Measurements from ENCODE around the gene NOP14.
"Not testable (repeated sequence)": the region's sequence is repeated elsewhere in the genome, so short reads cannot be mapped to it uniquely, and the experiment has no call there.

NOP14 gene

DNA sequence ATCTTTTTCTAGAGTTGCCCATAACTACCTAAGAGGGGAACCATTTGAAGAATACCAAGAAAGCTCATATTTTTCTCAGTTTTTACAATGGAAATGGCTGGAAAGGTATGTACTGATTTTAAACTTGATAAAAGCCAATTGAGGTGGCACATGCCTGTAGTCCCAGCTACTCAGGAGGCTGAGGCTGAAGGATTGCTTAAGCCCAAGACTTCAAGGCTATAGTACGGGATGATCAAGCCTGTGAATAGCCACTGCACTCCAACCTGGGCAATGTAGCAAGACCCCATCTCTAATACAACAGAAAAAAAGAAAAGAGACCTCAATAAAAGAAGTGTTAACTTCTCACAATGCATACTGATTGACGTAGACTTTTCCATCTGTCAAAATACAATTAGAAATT lies 44.5 kb upstream of the NOP14 start:
- Histone ChIP-seq H3K36me3 (no peaks in the 10 kb centered on the region), H3K27me3 (ENCODE audit: insufficient read depth, low read depth, severe bottlenecking) (no peaks in the 10 kb centered on the region), H3K9me3 (ENCODE audit: severe bottlenecking) (no peaks in the 10 kb centered on the region), H3K4me3 (ENCODE audit: low read depth, low read length) (no peak overlapping the region), H3K27ac (no peak overlapping the region)
- DNase-seq: no peak
- no peak for TF ChIP-seq CTCF (IDR thresholded peaks at IDR 0.05; ENCODE audit: low read depth, low read length)

DNA sequence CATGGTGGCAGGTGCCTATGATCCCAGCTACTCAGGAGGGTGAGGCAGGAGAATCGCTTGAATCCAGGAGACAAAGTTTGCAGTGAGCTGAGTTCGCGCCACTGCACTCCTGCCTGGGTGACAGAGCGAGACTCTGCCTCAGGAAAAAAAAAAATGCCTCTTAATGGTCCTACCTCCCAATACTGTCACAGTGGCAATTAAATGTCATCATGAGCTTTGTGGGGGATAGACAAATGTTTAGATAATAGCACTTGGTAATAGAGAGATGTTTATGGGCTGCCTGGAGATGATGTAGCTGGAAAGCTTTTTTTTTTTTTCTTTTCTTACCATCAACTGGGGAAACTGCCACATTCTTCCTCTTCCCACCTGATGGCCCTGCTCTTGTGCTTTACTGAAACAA lies 33.2 kb upstream of the NOP14 start:
- Histone ChIP-seq H3K4me3 (ENCODE audit: low read depth, low read length) (no peak overlapping the region), H3K27me3 (ENCODE audit: insufficient read depth, low read depth, severe bottlenecking) (no peaks in the 10 kb centered on the region), H3K36me3 (no peaks in the 10 kb centered on the region), H3K27ac (no peak overlapping the region), H3K9me3 (ENCODE audit: severe bottlenecking) (no peaks in the 10 kb centered on the region)
- DNase-seq: no peak
- TF ChIP-seq CTCF (IDR thresholded peaks at IDR 0.05; ENCODE audit: low read depth, low read length): no peak

GRCh38 chr4:2995546-2996265 lies 32.5 kb upstream of the NOP14 start:
- Histone ChIP-seq H3K27me3 (ENCODE audit: insufficient read depth, low read depth, severe bottlenecking) (no peaks in the 10 kb centered on the region), H3K9me3 (ENCODE audit: severe bottlenecking) (no peaks in the 10 kb centered on the region), H3K36me3 (no peaks in the 10 kb centered on the region), H3K4me3 (ENCODE audit: low read depth, low read length) (no peak overlapping the region), H3K27ac (no peak overlapping the region)
- TF ChIP-seq CTCF (IDR thresholded peaks at IDR 0.05; ENCODE audit: low read depth, low read length): no peak
- DNase-seq: no peak

GRCh38 chr4:2994917-2995316 lies 31.7 kb upstream of the NOP14 start:
- Histone ChIP-seq H3K36me3 (no peaks in the 10 kb centered on the region), H3K4me3 (ENCODE audit: low read depth, low read length) (no peak overlapping the region), H3K9me3 (ENCODE audit: severe bottlenecking) (no peaks in the 10 kb centered on the region), H3K27me3 (ENCODE audit: insufficient read depth, low read depth, severe bottlenecking) (no peaks in the 10 kb centered on the region), H3K27ac (no peak overlapping the region)
- no peak for TF ChIP-seq CTCF (IDR thresholded peaks at IDR 0.05; ENCODE audit: low read depth, low read length)
- no peak for DNase-seq

DNA sequence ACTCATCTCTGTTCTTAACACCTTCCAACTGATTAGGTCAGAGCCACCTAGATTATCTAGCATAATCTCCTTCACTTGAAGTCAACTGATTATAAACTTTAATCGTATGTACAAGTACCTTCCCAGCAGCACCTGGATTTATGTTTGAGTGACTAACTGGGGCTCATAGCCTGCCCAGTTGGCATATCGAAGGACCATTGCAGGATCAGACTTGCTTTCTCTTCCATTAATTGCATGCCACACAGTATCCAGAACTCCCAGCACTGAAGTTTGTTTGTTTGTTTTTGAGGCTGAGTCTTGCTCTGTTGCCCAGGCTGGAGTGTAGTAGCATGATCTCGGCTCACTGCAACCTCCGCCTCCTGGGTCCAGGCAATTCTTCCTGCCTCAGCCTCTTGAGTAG lies 28.0 kb upstream of the NOP14 start:
- DNase-seq: peak; percentile 21
- no peak for TF ChIP-seq CTCF (IDR thresholded peaks at IDR 0.05; ENCODE audit: low read depth, low read length)

DNA sequence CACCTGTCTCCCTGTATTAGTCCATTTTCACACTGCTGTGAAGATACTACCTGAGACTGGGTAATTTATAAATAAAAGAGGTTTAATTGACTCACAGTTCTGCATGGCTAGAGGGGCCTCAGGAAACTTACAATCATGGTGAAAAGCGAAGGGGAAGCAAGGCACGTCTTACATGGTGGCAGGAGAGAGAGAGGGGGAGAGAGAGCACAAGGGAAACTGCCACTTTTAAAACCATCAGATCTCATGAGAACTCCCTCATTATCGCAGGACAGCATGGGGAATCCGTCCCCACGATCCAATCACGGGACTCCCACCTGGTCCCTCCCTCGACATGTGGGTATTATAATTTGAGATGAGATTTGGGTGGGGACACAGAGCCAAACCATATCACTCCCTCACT lies 20.5 kb upstream of the NOP14 start:
- DNase-seq; H3K27me3 ChIP-seq (ENCODE audit: insufficient read depth, low read depth, severe bottlenecking); H3K4me3 ChIP-seq (ENCODE audit: low read depth, low read length); H3K36me3 ChIP-seq; H3K27ac ChIP-seq: not testable (repeated sequence)
- H3K9me3 ChIP-seq (ENCODE audit: severe bottlenecking): peaks cover 14% of the 10 kb centered on the region

More for the DNA sequence above, 28.0 kb upstream of the NOP14 start:
- Histone ChIP-seq H3K4me3 (ENCODE audit: low read depth, low read length) (no peak overlapping the region), H3K36me3 (no peaks in the 10 kb centered on the region), H3K27me3 (ENCODE audit: insufficient read depth, low read depth, severe bottlenecking) (no peaks in the 10 kb centered on the region), H3K27ac (peak overlapping the region; percentile 34; the same call in 1 of the 2 replicates), H3K9me3 (ENCODE audit: severe bottlenecking) (peaks cover 2% of the 10 kb centered on the region)

Measured in WERI-Rb-1 (cell line).